Prostate gland (tissue), 2 donors: ENCODE measurements around the gene AGFG1. TPM values are rescaled to one million over a fixed set of nuclear protein-coding genes. Genes with fewer than 3 reads are reported as not detected.
A peak's percentile ranks its signal among the peaks of the same experiment; 100 is the strongest.

ENCODE experiments used
- DNase-seq: peaks from one replicate; pipeline ENCODE4 v3.0.0-alpha.2; 2019; ENCODE audit warnings: low spot score
- H3K27ac ChIP-seq, 2 donors: fragments of 200-600 bp; sonication (generic); 2 replicates each; pipeline ENCODE4 v1.5.1; 2017 to 2019
- H3K27me3 ChIP-seq: fragments of 200-600 bp; sonication (generic); replicated peaks from 2 replicates; pipeline ENCODE4 v1.5.1; 2019; ENCODE audit not compliant: insufficient read depth
- H3K36me3 ChIP-seq, 2 donors: fragments of 200-600 bp; sonication (generic); 1 replicate in 1 of 2; 2 replicates in 1 of 2; pipeline versions ENCODE4 v1.5.1 to v1.8.1; 2017 to 2019
- H3K4me1 ChIP-seq: fragments of 200-600 bp; sonication (generic); replicated peaks from 2 replicates; pipeline ENCODE4 v1.5.1; 2019
- H3K4me3 ChIP-seq, 2 donors: fragments of 200-600 bp; sonication (generic); 2 replicates each; pipeline ENCODE4 v1.5.1; 2017 to 2019
- H3K9me3 ChIP-seq: fragments of 200-600 bp; sonication (generic); 2 replicates; pipeline ENCODE4 v1.5.1; 2017
- CTCF ChIP-seq, 4 experiments: fragments of 200-600 bp in 2 of 4; fragments of 450-650 bp in 2 of 4; sonication (generic) in 2 of 4; IDR thresholded peaks; 1 replicate in 3 of 4; 2 replicates in 1 of 4; pipeline ENCODE4 v1.5.1; 2016 to 2019; ENCODE audit warnings: antibody characterized with exemption in 4 of 4, mild to moderate bottlenecking in 2 of 4, moderate library complexity in 2 of 4
- POLR2A ChIP-seq: fragments of 450-650 bp; IDR thresholded peaks from one replicate; pipeline ENCODE4 v1.6.1; 2016; ENCODE audit warnings: antibody characterized with exemption, mild to moderate bottlenecking
- POLR2AphosphoS5 ChIP-seq: sonication (generic); formaldehyde crosslinking; IDR thresholded peaks from one replicate; pipeline ENCODE4 v1.6.1; 2017; ENCODE audit warnings: antibody characterized with exemption
- WGBS: methylation state at CpG from one replicate; pipeline ENCODE4 v1.1.5; 2018; 5-methylcytosine and 5-hydroxymethylcytosine counted together
- intact Hi-C: fragments of 100-400 bp; cut with DNase I; formaldehyde crosslinking; loops from one replicate; pipeline ENCODE4 v1.14.2; 2022
- total RNA-seq, 2 donors: library from RNA; depleted of rRNA; stranded (reverse); fragments of >200 nt; gene quantifications; one replicate each; pipeline ENCODE4 v1.1.0, GENCODE V29; 2016

Gene AGFG1
- total RNA-seq, 2 donors from 2014 or later = 40.3 to 73.7 TPM

- no peaks in the 10 kb centered on the region for H3K9me3 ChIP-seq
- H3K36me3 ChIP-seq = no peaks in the 10 kb centered on the region
- H3K4me3 ChIP-seq = no peak overlapping the region
- DNase-seq = no peak
- H3K27me3 ChIP-seq = no peaks in the 10 kb centered on the region
- intact Hi-C loops = loop anchor here (5.0 kb wide), 1 partner anchor 293 kb away; no protein-coding TSS in a partner anchor
- peaks cover 13% of the 10 kb centered on the region for H3K4me1 ChIP-seq
- TF ChIP-seq POLR2A = no peak
- no peak for TF ChIP-seq POLR2AphosphoS5
- no peak for TF ChIP-seq CTCF (IDR thresholded peaks at IDR 0.05)
- peak overlapping the region in 1 of 2 donors; percentile 7 for H3K27ac ChIP-seq
- 36% methylated on average over 2 of the region's 2 CpGs for WGBS
Observed at GRCh38 chr2:227473806-227474205, 1.9 kb downstream of the AGFG1 start.

GRCh38 chr2:227474410-227474809, 2.5 kb downstream of the AGFG1 start:
- H3K4me3 ChIP-seq = no peak overlapping the region
- H3K9me3 ChIP-seq = no peaks in the 10 kb centered on the region
- intact Hi-C loops = loop anchor here (5.0 kb wide), 1 partner anchor 293 kb away; no protein-coding TSS in a partner anchor
- H3K27me3 ChIP-seq = no peaks in the 10 kb centered on the region
- no peak for TF ChIP-seq CTCF (IDR thresholded peaks at IDR 0.05)
- TF ChIP-seq POLR2AphosphoS5 = no peak
- TF ChIP-seq POLR2A = no peak
- no peaks in the 10 kb centered on the region for H3K36me3 ChIP-seq
- H3K4me1 ChIP-seq = peaks cover 13% of the 10 kb centered on the region
- WGBS = 45% methylated on average over 3 of the region's 3 CpGs
- no peak for DNase-seq
- no peak overlapping the region for H3K27ac ChIP-seq

- WGBS = 97% methylated on average over 4 of the region's 4 CpGs
- intact Hi-C loops = no loop called here
- Histone ChIP-seq H3K4me3 (no peak overlapping the region), H3K36me3 (no peaks in the 10 kb centered on the region), H3K27ac (no peak overlapping the region), H3K27me3 (no peaks in the 10 kb centered on the region), H3K9me3 (no peaks in the 10 kb centered on the region), H3K4me1 (peaks cover 13% of the 10 kb centered on the region)
- TF ChIP-seq POLR2A (no peak), CTCF (IDR thresholded peaks at IDR 0.05) (no peak), POLR2AphosphoS5 (no peak)
- DNase-seq = no peak
Observed at GRCh38 chr2:227477291-227477690, 5.3 kb downstream of the AGFG1 start.

- WGBS = 56% methylated on average over 2 of the region's 2 CpGs
- DNase-seq = no peak
- Histone ChIP-seq H3K4me1 (no peaks in the 10 kb centered on the region), H3K4me3 (no peak overlapping the region), H3K9me3 (no peaks in the 10 kb centered on the region), H3K27me3 (no peaks in the 10 kb centered on the region), H3K27ac (no peak overlapping the region), H3K36me3 (no peaks in the 10 kb centered on the region)
- intact Hi-C loops = no loop called here
- TF ChIP-seq POLR2AphosphoS5 (no peak), CTCF (IDR thresholded peaks at IDR 0.05) (peak in 3 of 4 experiments; percentile 20 to 40 (median 26))
Observed at GRCh38 chr2:227479865-227480475, 8.0 kb downstream of the AGFG1 start.

GRCh38 chr2:227480528-227480927, 8.6 kb downstream of the AGFG1 start:
- Histone ChIP-seq H3K9me3 (no peaks in the 10 kb centered on the region), H3K36me3 (no peaks in the 10 kb centered on the region), H3K4me3 (no peak overlapping the region), H3K4me1 (no peaks in the 10 kb centered on the region), H3K27ac (no peak overlapping the region), H3K27me3 (no peaks in the 10 kb centered on the region)
- 90% methylated on average over 2 of the region's 2 CpGs for WGBS
- TF ChIP-seq CTCF (IDR thresholded peaks at IDR 0.05) = no peak
- no peak for TF ChIP-seq POLR2A
- no peak for TF ChIP-seq POLR2AphosphoS5
- no peak for DNase-seq
- intact Hi-C loops = no loop called here
